Stimulated activated CD4-positive, alpha-beta T cell treated with anti-CD3 and anti-CD28 coated beads, Interleukin-15, amount 100 ng/mL, for 24 hours (primary cell): ENCODE measurements around the gene TTC19.
A peak's percentile ranks its signal among the peaks of the same experiment; 100 is the strongest.

Experiments
- DNase-seq: peaks from one replicate; pipeline ENCODE4 v3.0.0-alpha.2; 2020

The TTC19 gene

GRCh38 chr17:15999141-15999973, at the start of gene TTC19, which contains the start of gene ZSWIM7:
TTC19 (plus strand) TSS chr17:15999824; CDS start chr17:15999849, 25 bp downstream.
ZSWIM7 (minus strand) TSS chr17:15999704; CDS start chr17:15999594, 110 bp downstream.
- DNase-seq = peak; percentile 98

DNA sequence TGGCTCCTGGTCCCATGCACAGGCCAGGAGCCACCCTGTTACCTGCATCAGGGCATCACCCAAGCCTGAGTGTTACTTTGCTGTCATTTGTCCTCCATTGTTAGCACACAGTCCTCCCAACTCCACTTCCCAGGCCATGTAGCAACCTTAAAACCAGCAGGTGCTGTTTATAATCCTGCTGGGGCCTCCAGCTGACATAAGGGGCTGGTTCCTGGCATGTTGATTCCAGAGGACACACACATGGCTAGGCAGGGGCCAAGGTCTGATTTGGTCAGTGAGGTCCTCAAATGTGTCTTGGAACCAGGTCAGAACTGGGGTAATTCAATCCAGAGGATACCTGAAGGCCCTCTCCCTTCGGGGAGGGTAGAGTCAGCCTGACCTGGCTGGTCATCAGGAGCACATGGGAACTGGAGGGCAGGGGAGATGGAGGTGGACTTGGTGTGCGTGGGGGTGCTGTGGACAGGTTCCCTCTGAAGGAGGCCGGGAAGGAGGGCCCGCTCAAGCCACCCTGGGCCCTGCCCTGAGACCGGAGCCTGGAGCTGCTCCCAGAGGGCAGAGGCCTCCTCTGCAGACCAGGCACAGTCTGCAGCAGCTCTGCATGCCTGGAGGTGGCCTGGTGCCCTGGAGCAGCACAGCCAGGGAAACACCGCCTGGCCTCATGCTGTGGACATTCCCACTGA, 48.1 kb upstream of the TTC19 start:
- DNase-seq = no peak

DNA sequence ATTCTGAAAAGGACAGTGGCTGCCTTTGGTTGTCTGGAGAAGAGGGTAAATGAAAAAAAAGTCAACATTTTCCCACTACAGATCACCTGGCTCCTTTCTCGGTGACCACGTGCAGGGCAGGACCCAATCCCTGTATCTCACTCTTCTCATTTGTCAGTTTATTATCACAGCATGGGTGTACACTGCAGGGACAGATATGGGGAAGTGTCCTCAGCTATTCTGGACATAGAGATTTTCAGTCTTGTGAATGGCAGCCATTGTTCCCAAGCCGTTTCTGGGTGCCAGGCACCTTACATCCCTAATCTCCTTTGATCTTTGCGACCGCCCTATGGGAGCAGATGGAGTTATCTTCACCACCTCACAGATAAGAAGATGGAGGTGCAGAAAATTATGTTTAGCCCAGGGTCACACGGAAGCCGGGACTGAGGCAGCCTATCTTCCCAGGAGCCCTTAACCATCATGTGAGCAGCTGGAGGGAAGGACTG, 47.5 kb upstream of the TTC19 start:
- no peak for DNase-seq

GRCh38 chr17:15952916-15953790, 46.5 kb upstream of the TTC19 start:
- DNase-seq = no peak

GRCh38 chr17:15954222-15954621, 45.4 kb upstream of the TTC19 start:
- DNase-seq = no peak

GRCh38 chr17:15955793-15956541, 43.7 kb upstream of the TTC19 start:
- DNase-seq = no peak

DNA sequence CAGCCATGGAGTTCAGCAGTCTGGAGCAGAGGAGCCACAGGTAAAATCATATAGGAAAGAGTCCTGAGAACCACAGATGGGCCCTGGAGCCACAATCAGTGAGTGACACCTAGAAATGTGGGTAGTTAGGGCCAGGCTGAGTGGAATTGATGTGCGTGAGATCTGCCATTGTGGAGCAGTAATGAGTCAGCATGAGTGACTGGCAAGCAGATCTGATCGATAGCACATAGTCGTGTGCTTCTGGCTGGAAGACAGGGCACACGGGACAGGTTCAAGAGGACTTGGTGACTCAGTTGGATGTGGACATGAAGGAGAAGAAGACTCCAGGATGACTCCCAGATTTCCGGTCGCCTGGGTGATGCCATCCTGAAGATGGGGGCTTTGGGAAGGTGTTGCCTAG, 42.4 kb upstream of the TTC19 start:
- DNase-seq = peak; percentile 61

GRCh38 chr17:15957608-15958307, 41.9 kb upstream of the TTC19 start:
- DNase-seq = no peak

- no peak for DNase-seq
Observed at GRCh38 chr17:15958484-15958854, 41.2 kb upstream of the TTC19 start.

GRCh38 chr17:15963670-15964110, 35.9 kb upstream of the TTC19 start:
- DNase-seq = no peak

GRCh38 chr17:15965528-15965927, 34.1 kb upstream of the TTC19 start:
- DNase-seq = no peak

DNA sequence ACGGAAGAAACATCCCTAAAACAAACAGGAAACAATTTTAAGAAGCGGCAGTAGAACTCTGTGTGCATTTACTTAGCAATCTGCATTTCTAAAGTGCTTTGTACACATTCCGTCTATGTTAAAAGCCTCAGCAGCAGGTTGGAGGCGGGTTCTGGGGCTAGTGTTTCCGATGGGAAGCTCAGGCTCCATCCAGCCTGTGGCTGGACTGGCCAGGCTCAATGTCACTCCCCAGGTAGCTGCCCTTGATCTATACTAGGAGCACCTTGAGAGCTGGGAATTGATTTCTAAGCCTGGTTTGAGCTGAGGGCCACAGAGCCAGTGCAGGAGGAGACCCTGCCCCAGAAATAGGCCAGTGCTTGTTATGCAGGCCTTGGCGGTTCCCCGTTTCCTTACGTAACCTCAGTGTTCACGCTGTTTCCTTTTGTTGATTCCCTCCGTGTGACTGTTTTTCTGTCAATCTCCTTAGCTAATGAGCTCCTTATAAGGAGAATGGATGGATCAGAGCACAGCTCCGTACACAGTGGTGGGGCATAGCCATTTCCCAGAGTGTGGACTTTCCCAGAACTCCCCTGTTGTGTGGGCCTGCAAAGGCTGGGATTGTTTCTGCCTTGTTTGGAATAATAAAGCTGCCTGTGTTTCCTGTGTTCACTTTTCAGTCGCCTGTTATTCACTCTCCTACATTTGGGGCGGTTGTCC, 33.3 kb upstream of the TTC19 start:
- DNase-seq = no peak

DNA sequence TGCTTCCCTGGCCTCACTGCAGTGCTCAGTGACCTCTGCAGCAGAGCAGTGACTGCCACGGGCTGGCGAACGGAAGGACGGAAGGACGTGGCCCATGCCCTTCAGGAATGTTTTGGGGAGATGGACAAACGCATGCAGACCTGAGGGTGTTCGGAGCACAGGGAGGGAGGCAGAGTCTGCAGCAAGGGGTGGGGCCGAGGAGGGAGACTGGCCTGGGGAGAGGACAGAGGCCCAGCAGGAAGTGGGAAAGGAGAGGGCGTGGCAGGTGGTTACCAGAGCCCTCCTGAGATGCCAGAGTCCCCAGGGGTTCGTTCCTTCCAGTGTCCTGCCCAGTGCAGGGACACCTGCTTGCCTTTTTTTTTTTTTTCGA, 32.8 kb upstream of the TTC19 start:
- DNase-seq = no peak

GRCh38 chr17:15967706-15968399, 31.8 kb upstream of the TTC19 start:
- no peak for DNase-seq

DNA sequence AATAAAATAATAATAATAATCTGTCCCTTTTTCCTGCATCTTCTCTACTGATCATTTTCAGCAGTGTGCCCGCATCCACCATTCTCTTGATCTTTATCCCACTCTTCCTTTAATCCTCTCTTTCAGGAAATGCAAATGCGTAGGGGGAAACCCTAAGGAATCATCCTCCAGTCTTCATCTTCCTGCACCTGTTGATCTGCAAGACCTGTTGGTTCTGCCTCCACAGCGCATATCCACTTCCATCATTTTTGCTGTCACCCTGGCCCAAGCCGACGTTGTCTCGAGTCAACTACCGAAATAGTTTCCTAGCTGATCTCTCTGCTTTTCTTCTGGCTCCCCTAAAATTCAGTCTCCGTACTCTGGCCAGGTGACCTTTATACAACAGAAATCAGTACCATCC, 30.2 kb upstream of the TTC19 start:
- no peak for DNase-seq

DNA sequence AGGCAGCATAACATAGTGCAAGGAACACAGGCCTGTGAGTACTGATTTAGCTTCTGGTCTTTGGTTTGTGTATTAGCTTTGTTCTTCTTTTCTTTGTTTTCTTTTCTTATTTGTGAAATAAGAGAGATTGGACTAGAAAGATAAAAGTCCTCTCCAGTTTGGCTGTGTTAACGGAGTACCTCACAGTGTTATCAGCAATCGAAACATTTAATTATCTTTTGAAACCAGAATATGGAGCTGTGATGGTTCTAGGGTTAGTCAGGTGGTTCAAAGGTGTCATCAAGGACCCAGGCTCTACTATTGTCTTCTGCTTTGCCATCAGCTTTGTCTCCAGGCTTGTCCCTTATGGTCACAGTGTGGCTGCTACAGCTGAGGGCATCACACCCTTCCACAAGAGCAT, 29.1 kb upstream of the TTC19 start:
- no peak for DNase-seq

- no peak for DNase-seq
Observed at GRCh38 chr17:15971098-15971678, 28.4 kb upstream of the TTC19 start.

DNA sequence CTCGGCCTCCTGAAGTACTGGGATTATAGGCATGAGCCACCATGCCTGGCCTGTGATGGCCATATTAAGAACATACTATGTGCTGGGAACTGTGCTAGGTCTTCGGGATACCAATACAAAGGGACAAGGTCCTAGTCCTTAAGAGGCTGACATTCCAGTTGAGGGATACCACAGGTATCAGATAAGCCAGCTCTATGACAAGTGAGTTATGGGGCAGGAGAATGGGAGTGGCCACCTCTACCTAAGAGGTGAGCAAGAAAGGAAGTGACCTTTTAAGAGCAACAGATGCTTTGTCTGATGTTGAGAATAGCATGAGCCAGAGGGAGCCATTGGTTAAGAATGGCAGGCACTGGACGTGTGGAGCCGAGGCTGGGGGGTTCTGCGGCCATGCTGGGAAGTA, 27.7 kb upstream of the TTC19 start:
- DNase-seq = no peak

DNA sequence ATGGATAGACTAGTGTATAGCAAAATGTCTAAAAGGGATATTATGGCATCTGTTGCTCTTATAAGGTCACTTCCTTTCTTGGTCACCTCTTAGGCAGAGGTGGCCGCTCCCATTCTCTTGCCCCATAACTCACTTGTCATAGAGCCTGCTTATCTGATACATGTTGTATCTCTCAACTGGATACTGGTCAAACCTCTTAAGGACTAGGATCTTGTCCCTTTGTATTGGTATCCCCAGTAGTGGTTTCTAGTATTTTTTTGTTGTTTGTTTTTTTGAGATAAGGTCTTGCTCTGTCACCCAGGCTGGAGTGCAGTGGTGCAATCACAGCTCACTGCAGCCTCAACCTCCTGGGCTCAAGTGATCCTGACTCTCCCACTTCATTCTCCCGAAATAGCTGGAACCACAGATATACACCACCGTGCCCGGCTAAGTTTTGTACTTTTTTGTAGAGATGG, 27.1 kb upstream of the TTC19 start:
- no peak for DNase-seq

DNA sequence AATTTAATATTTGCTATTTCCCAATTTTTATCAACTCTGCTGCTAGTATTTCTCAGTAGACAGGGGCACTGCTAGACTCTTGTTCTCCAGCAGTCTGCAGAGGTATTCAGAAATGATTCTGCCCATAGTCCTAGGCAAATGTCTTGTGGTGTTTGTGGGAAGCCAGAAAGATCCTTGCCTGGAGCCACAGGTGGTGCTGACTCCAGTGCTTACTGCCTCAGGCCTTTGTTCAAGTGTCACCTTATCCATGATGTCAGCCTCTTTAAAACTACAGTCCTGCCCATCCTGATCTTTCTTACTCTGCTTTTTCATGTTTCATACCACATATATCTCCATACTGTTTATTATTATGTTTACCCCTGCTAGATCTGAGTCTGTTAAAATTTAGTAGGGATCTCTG, 26.6 kb upstream of the TTC19 start:
- no peak for DNase-seq
